Measurements from ENCODE around the gene PPP1R14B.

- TF ChIP-seq CTCF (IDR thresholded peaks at IDR 0.05; ENCODE audit: insufficient read depth, low read length): no peak
- no peak for TF ChIP-seq REST (IDR thresholded peaks at IDR 0.05; ENCODE audit: insufficient replicate concordance, low read depth)
- TF ChIP-seq POLR2AphosphoS5 (IDR thresholded peaks at IDR 0.05; ENCODE audit: low read depth): no peak
- no peak for TF ChIP-seq GABPA (IDR thresholded peaks at IDR 0.05; ENCODE audit: low read depth)
- TF ChIP-seq SPI1 (IDR thresholded peaks at IDR 0.05; ENCODE audit: borderline replicate concordance, low read depth): no peak
Measured at GRCh38 chr11:64258356-64258755, 11.6 kb upstream of the PPP1R14B start.
